Stimulated activated CD4-positive, alpha-beta T cell treated with anti-CD3 and anti-CD28 coated beads, TNF-alpha, amount 100 ng/mL, for 24 hours (primary cell): ENCODE data around the gene IL13RA1.
"Not testable (repeated sequence)": the region's sequence is repeated elsewhere in the genome, so short reads cannot be mapped to it uniquely, and the experiment has no call there.

Source experiments
- DNase-seq, 3 experiments: peaks; one replicate each; pipeline ENCODE4 v3.0.0-alpha.2; 2020; ENCODE audit warnings: low read depth in 3 of 3

IL13RA1 gene

GRCh38 chrX:118726887-118727685 lies at the start of gene IL13RA1:
Gene IL13RA1, plus strand, starts transcription at chrX:118727606. Its CDS starts 33 bp downstream, at chrX:118727639.
- DNase-seq: peak in 1 of 3 experiments; percentile 30

GRCh38 chrX:118679290-118679689 lies 48.1 kb upstream of the IL13RA1 start:
- no peak for DNase-seq

GRCh38 chrX:118682258-118683014 lies 45.0 kb upstream of the IL13RA1 start:
- no peak for DNase-seq

GRCh38 chrX:118685393-118685792 lies 42.0 kb upstream of the IL13RA1 start:
- no peak for DNase-seq

GRCh38 chrX:118688935-118689334 lies 38.5 kb upstream of the IL13RA1 start:
- DNase-seq: no peak

GRCh38 chrX:118693843-118694242 lies 33.6 kb upstream of the IL13RA1 start:
- DNase-seq: no peak

- no peak for DNase-seq
These were observed 32.8 kb upstream of the IL13RA1 start for GRCh38 chrX:118694638-118695037.

GRCh38 chrX:118698516-118699170 lies 28.8 kb upstream of the IL13RA1 start:
- DNase-seq: no peak

- no peak for DNase-seq
These were observed 24.7 kb upstream of the IL13RA1 start for GRCh38 chrX:118702741-118703140.

- no peak for DNase-seq
These were observed 20.7 kb upstream of the IL13RA1 start for GRCh38 chrX:118706681-118707080.

- DNase-seq: no peak
These were observed 12.9 kb upstream of the IL13RA1 start for GRCh38 chrX:118714521-118714920.

- not testable (repeated sequence) for DNase-seq
These were observed 11.5 kb upstream of the IL13RA1 start for GRCh38 chrX:118715917-118716316.

- not testable (repeated sequence) for DNase-seq
These were observed 10.6 kb upstream of the IL13RA1 start for GRCh38 chrX:118716833-118717232.

- DNase-seq: no peak
These were observed 9.6 kb upstream of the IL13RA1 start for GRCh38 chrX:118717678-118718391.

- no peak for DNase-seq
These were observed 8.7 kb upstream of the IL13RA1 start for GRCh38 chrX:118718737-118719136.

GRCh38 chrX:118720058-118720707 lies 7.2 kb upstream of the IL13RA1 start:
- DNase-seq: no peak

GRCh38 chrX:118723376-118723775 lies 4.0 kb upstream of the IL13RA1 start:
- no peak for DNase-seq

- DNase-seq: no peak
These were observed 3.0 kb upstream of the IL13RA1 start for GRCh38 chrX:118724365-118724764.

GRCh38 chrX:118724775-118725174 lies 2.6 kb upstream of the IL13RA1 start:
- no peak for DNase-seq

GRCh38 chrX:118726396-118726795 lies 1.0 kb upstream of the IL13RA1 start:
- no peak for DNase-seq

- DNase-seq: no peak
These were observed 407 bp downstream of the IL13RA1 start for GRCh38 chrX:118727686-118728339.
